GM10248 (cell line): ENCODE measurements around the gene CDC5L.

Source experiments
- CTCF ChIA-PET: fragments of 300-600 bp; sonication (Branson Sonifier 250); formaldehyde crosslinking; extraction: SDS; loops from one replicate; lab custom pipeline; 2021; ENCODE audit warnings: antibody characterized with exemption; lab: Yijun Ruan, JAX
- POLR2A ChIA-PET: fragments of 350-650 bp; sonication (Branson Sonifier 250); formaldehyde crosslinking; extraction: SDS; loops from one replicate; lab custom pipeline; 2020; ENCODE audit warnings: antibody characterized with exemption; lab: Yijun Ruan, JAX
- DNase-seq: peaks from one replicate; pipeline ENCODE4 v3.0.0; 2012; ENCODE audit errors: extremely low spot score
- TF ChIP-seq, protein P1 (sequence below): IDR thresholded peaks from 2 replicates; pipeline ENCODE4 v1.5.1; 2012; ENCODE audit warnings: mild to moderate bottlenecking, low read depth; ENCODE audit errors: extremely low read depth, missing control alignments, control extremely low read depth

Gene CDC5L

DNA sequence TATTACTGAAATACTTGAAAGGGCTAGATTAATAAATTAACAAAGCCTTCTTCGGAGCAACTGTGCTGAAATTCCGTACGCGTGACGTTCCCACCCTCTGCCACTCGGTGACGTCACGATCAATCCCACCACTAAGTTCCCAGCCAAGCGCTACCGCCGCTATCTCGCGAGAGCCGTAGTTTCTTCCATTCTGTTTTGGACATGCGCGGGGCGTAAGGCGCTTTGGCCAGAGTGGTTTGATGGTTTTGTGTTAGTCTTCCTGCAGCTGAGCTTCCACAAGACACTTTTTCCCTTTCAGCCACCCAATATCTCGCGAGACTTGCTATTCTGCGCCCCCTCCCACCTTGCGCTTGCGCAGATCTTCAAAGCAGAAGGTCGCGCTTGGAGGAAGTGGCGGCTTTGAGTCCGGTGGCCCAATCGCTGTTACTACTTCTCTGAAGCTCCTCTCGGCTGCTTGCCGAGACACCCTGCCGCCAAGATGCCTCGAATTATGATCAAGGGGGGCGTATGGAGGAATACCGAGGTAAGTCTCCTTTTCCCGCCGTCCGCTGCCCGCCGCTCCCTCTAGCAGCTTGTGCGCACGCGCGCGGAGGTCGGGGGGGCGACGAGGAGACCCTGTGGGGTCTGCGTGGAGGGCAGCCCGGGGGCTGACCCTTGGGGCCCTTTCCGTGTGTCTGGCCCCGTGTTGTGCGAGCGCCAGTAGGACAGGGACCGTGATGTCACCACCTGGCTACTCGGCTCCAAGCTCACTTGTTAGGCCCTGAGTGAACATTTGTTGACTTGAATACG lies at the start of gene CDC5L:
Gene CDC5L, plus strand, starts transcription at position 361 of the 789 bp plus-strand sequence. Its CDS starts 118 bp downstream, at position 479.
- CTCF ChIA-PET, result interaction anchor here (1.5 to 2.2 kb wide), 3 partner anchors 10 to 75 kb away, joined by 4 to 9 read pairs (median 6); partner anchors contain the start of gene AARS2
- peak; percentile 98 for DNase-seq
- POLR2A ChIA-PET, result interaction anchor here (0.6 to 1.1 kb wide), 4 partner anchors 12 to 991 kb away, joined by 3 to 4 read pairs (median 4); partner anchors contain the start of gene SLC29A1
- TF ChIP-seq, protein P1, sequence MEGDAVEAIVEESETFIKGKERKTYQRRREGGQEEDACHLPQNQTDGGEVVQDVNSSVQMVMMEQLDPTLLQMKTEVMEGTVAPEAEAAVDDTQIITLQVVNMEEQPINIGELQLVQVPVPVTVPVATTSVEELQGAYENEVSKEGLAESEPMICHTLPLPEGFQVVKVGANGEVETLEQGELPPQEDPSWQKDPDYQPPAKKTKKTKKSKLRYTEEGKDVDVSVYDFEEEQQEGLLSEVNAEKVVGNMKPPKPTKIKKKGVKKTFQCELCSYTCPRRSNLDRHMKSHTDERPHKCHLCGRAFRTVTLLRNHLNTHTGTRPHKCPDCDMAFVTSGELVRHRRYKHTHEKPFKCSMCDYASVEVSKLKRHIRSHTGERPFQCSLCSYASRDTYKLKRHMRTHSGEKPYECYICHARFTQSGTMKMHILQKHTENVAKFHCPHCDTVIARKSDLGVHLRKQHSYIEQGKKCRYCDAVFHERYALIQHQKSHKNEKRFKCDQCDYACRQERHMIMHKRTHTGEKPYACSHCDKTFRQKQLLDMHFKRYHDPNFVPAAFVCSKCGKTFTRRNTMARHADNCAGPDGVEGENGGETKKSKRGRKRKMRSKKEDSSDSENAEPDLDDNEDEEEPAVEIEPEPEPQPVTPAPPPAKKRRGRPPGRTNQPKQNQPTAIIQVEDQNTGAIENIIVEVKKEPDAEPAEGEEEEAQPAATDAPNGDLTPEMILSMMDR, result no peak

DNA sequence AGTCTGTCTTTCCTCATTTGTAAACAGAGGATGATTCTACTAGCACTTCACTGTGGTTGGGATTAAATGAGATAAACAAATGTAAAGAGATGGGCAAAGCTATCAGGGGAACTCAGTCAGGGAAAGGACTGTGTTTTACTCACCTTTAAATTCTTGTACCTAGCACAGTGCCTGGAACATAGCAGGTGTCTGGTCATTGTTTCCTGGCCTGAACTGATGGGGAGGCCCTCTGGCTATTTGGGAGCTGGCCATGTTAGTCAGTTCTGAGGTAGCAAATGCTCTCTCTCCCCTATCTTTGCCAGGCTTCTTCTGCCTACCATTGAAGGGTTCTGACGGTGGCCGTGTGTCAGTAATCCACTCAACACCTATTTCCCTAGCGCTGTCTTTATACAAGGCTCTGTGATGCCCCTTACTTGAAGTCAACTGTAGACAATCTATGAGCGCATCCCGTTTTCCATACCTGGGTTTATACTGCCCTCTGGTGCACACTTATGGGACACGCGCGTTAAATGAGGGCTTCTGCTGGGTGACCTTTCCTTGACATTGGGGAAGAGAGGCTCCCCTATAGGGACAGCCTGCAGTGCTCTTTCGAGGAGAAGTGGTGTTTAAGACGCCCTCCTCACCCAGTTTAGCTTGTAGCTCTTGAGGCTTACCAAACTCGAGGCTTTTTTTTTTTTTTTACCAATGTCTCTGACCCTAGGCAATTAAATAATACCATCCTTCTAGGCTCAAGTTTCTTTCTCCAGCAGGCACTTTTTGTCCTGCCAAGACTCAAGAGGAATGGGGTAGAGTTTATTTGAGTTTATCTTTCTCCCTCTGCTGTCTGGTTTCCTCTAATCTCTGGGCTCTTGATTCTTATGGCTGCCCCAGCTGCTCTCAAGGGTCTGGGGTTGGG lies 49.0 kb upstream of the CDC5L start:
- ChIA-PET POLR2A (no interaction called here), CTCF (interaction anchor here (0.6 to 6.1 kb wide), 34 partner anchors 8 to 242 kb away, joined by 3 to 142 read pairs (median 5); partner anchors contain the start of genes AARS2, NFKBIE and TMEM151B)
- DNase-seq, result peak; percentile 77
- TF ChIP-seq, protein P1, result peak; percentile 84

DNA sequence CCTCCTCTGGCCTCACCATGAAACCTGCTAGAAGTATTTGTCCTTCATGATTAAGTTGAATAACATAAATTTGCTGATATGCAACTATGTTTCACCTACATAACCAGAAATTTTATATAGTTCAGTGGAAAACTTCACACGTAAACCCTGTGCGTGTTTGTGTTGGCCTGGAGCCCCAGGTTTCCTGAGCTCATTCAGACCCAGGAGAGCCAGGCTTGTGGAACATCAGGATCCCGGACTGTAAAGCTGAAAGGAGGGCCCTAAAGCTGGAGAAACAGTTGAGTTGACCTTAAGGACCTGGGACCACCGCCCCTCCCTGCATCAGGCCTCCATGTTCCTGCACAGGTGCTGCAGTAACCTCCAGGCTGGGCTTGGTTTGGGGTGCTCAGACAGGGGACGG lies 48.2 kb upstream of the CDC5L start:
- DNase-seq, result no peak
- POLR2A ChIA-PET, result no interaction called here
- TF ChIP-seq, protein P1, result no peak

DNA sequence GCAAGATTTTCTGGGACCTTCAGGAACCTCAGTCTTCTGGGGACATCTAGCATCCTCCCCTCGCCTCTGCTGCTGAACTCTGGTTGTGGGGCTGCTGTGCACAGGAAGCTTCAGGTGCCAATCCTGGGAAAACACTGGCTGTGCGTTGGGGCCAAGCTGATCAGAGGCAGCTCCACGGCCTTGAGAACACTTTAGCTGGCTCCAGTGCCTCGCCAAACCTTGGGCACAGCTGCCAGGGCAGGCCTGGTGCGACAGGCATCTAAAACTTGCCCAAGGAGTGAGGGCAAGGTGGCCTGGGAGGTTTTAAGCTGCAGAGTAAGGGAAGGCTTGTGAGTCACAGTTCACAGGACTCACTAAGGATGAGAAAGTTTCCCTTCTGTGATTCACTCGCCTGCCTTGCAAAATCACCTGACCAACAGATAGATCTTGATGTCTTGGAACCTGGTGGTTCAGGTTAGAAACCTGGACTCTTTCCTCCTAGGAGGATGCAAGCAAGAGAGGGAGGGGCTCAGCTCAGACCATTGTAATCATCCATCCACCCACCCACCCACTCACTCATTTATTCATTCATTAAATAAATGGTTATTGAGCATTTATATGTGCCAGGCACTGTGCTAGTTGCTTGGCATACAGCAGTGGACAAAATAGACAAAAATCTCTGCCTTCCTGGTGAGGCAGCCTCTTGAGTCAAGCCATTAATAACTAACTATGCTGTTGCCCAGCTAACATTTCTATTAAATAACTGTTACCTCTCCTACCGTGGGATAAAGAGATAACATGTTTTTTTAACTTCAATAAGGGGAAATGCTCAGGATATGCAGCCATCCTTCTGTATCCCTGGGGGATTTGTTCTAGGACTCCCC lies 47.5 kb upstream of the CDC5L start:
- TF ChIP-seq, protein P1, result no peak

More for the DNA sequence above, 48.2 kb upstream of the CDC5L start:
- CTCF ChIA-PET, result interaction anchor here (0.6 to 6.1 kb wide), 19 partner anchors 10 to 566 kb away, joined by 3 to 142 read pairs (median 7); partner anchors contain the start of genes AARS2, NFKBIE and TMEM151B

DNA sequence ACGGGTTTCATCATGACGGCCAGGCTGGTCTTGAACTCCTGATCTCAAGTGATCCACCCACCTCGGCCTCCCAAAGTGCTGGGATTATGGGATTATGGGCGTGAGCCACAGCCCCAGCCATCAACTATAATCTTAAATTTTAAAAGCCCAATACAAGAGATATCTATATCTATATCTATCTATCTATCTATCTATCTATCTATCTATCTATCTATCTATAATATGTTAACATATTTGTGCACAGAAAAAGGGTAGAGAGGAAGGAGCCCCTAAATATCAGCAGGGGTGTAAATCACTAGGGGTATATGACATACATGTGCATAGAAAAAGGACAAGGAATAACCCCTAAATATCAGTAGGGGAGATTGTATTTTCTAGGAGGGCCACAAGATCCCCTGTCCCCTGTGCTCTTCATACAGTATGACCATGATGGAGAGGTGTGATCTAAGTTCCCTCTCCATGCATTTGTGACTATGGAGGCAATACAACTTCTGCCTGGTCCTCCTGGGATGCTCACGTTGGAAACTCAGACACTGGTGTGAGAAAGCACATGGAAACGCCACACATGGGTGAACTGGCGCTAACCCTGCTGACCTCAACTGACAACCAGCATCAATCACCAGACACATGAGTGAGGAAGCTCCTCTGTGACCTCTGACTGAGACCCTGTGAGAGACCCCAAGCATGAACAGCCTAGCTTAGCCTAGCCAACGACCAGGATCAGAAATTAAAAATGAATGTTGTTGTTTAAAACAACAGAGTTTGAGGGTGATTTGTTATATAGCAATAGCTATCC lies 46.2 kb upstream of the CDC5L start:
- POLR2A ChIA-PET, result no interaction called here
- TF ChIP-seq, protein P1, result no peak

More for the DNA sequence above, 47.5 kb upstream of the CDC5L start:
- ChIA-PET CTCF (interaction anchor here (0.9 to 6.1 kb wide), 10 partner anchors 26 to 567 kb away, joined by 3 to 142 read pairs (median 7); partner anchors contain the start of genes AARS2, NFKBIE and TMEM151B), POLR2A (no interaction called here)
- no peak for DNase-seq

More for the DNA sequence above, 46.2 kb upstream of the CDC5L start:
- CTCF ChIA-PET, result interaction anchor here (0.9 to 4.2 kb wide), 3 partner anchors 27 to 74 kb away, joined by 3 to 27 read pairs (median 8); partner anchors contain the start of gene AARS2
- no peak for DNase-seq
